Lower lobe of right lung (tissue), 2 donors: ENCODE results near the gene AOPEP. TPM values are rescaled to one million over a fixed set of nuclear protein-coding genes. Genes with fewer than 3 reads are reported as not detected.
A peak's percentile ranks its signal among the peaks of the same experiment; 100 is the strongest.

Source experiments
- ATAC-seq, 2 donors: fragments of 200-7000 bp; cut with Tn5 transposase; one replicate each; pipeline ENCODE4 v1.9.1; 2020 to 2022; ENCODE audit warnings: mild to moderate bottlenecking in 2 of 2, moderate library complexity in 2 of 2
- DNase-seq: peaks from one replicate; pipeline ENCODE4 v3.0.0-alpha.2; 2020
- H3K27ac ChIP-seq: fragments of 200-600 bp; one replicate; pipeline ENCODE4 v1.8.0; 2022
- H3K27me3 ChIP-seq: fragments of 200-600 bp; one replicate; pipeline ENCODE4 v1.8.0; 2022; ENCODE audit warnings: low read depth
- H3K36me3 ChIP-seq: fragments of 200-600 bp; one replicate; pipeline ENCODE4 v1.8.0; 2022; ENCODE audit warnings: mild to moderate bottlenecking
- H3K4me1 ChIP-seq: fragments of 200-600 bp; one replicate; pipeline ENCODE4 v1.8.0; 2022
- H3K4me3 ChIP-seq: fragments of 200-600 bp; one replicate; pipeline ENCODE4 v1.8.0; 2022; ENCODE audit warnings: mild to moderate bottlenecking
- H3K9me3 ChIP-seq: fragments of 200-600 bp; one replicate; pipeline ENCODE4 v1.8.0; 2022
- CTCF ChIP-seq: fragments of 200-600 bp; IDR thresholded peaks from one replicate; pipeline ENCODE4 v1.8.0; 2022; ENCODE audit warnings: antibody characterized with exemption, mild to moderate bottlenecking
- intact Hi-C: fragments of 100-400 bp; cut with DNase I; formaldehyde crosslinking; loops from one replicate; pipeline ENCODE4 v1.11.0; 2022
- total RNA-seq: library from RNA; stranded (reverse); fragmentation: NEBNext Ultra II Directional; extraction: Animal tissue kit (Norgen Biotek cat#: 25700); gene quantifications from one replicate; pipeline ENCODE4 v1.2.1, GENCODE V29; 2021
- donor health status: DM: no; HTN: yes; CAD: no; lungs with severe emphysema.

The AOPEP gene
- total RNA-seq, 1 donor from 2014 or later = 63.7 TPM

- DNase-seq (no peak), ATAC-seq (no peak)
- Histone ChIP-seq H3K9me3 (no peaks in the 10 kb centered on the region), H3K27ac (no peak overlapping the region), H3K36me3 (peaks cover 4% of the 10 kb centered on the region), H3K4me3 (no peak overlapping the region), H3K27me3 (no peaks in the 10 kb centered on the region), H3K4me1 (peaks cover 75% of the 10 kb centered on the region)
- intact Hi-C loops = no loop called here
- no peak for TF ChIP-seq CTCF
Measured at GRCh38 chr9:95030344-95030743, 303.8 kb downstream of the AOPEP start.

- no peak overlapping the region for H3K4me3 ChIP-seq
- H3K9me3 ChIP-seq = no peaks in the 10 kb centered on the region
- no peak for TF ChIP-seq CTCF
- no peaks in the 10 kb centered on the region for H3K27me3 ChIP-seq
- peaks cover 9% of the 10 kb centered on the region for H3K36me3 ChIP-seq
- peak overlapping the region; percentile 42 for H3K27ac ChIP-seq
- DNase-seq = no peak
- ATAC-seq = no peak
- peaks cover 72% of the 10 kb centered on the region for H3K4me1 ChIP-seq
- intact Hi-C loops = no loop called here
Measured at GRCh38 chr9:95030920-95031642, 304.6 kb downstream of the AOPEP start.

- Histone ChIP-seq H3K27ac (peak overlapping the region; percentile 42), H3K4me3 (no peak overlapping the region), H3K9me3 (no peaks in the 10 kb centered on the region), H3K27me3 (no peaks in the 10 kb centered on the region), H3K4me1 (peaks cover 74% of the 10 kb centered on the region), H3K36me3 (peaks cover 9% of the 10 kb centered on the region)
- peak; percentile 64 for DNase-seq
- intact Hi-C loops = no loop called here
- no peak for TF ChIP-seq CTCF
- peak; percentile 63 to 82 for ATAC-seq
Measured at GRCh38 chr9:95031711-95032461, 305.4 kb downstream of the AOPEP start.

GRCh38 chr9:95032580-95033341 is 306.3 kb downstream of the AOPEP start:
- peak overlapping the region; percentile 42 for H3K27ac ChIP-seq
- no peaks in the 10 kb centered on the region for H3K9me3 ChIP-seq
- ATAC-seq (peak; percentile 6 to 18), DNase-seq (no peak)
- intact Hi-C loops = no loop called here
- H3K27me3 ChIP-seq = no peaks in the 10 kb centered on the region
- no peak overlapping the region for H3K4me3 ChIP-seq
- peaks cover 76% of the 10 kb centered on the region for H3K4me1 ChIP-seq
- H3K36me3 ChIP-seq = peaks cover 11% of the 10 kb centered on the region
- TF ChIP-seq CTCF = no peak

GRCh38 chr9:95035846-95036245 is 309.3 kb downstream of the AOPEP start:
- TF ChIP-seq CTCF = no peak
- Histone ChIP-seq H3K4me1 (peaks cover 56% of the 10 kb centered on the region), H3K27me3 (no peaks in the 10 kb centered on the region), H3K36me3 (peaks cover 10% of the 10 kb centered on the region), H3K9me3 (no peaks in the 10 kb centered on the region), H3K27ac (no peak overlapping the region), H3K4me3 (no peak overlapping the region)
- intact Hi-C loops = no loop called here
- DNase-seq (no peak), ATAC-seq (no peak)
